GM19043 (cell line): Measurements from ENCODE around the gene ABCA2.

Source experiments
- ATAC-seq: cut with Tn5 transposase; IDR thresholded peaks from one replicate; pipeline ENCODE4 v1.9.1; 2021; ENCODE audit warnings: low read depth; ENCODE audit not compliant: unreplicated experiment

The ABCA2 gene

DNA sequence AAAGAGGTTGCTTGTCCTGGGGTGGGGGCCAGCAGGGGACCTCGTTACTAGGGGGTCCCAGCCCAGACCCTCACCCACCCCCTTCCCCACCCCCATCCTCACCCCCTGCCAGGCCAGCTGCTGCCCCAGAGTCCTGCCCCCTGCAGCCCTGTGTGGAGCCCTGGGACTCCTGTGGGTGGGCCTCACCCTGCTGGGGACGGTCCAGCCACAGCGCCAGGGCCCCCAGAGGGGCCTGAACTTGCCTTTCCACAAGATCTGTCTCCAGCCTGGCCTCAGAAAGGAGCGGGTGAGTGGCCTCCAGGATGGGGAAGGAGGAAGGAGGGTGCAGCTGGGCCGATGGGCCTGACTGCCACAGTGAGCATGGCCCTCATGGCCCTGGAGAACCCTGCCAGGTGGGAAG is 58.3 kb downstream of the ABCA2 start:
- no peak for ATAC-seq

DNA sequence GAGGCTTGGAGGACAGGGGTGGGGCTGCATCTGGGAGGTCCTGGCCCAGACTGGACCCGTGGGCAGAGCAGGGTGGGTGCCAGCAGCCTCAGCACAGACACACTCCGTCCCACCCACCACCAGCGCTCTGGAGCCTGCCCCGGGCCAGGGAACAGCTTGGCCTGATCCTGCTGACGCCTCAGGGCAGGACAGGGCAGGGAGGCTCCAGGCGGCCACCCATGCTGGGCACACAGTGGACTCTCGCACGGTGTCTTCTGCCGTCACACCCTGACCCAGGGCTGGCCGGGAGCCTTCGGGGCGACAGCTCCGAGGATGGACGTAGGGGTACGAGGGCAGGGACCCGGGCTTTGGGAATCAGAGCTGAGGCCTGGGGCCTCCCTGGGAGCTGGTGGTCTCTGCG is 58.9 kb downstream of the ABCA2 start:
- ATAC-seq: no peak

DNA sequence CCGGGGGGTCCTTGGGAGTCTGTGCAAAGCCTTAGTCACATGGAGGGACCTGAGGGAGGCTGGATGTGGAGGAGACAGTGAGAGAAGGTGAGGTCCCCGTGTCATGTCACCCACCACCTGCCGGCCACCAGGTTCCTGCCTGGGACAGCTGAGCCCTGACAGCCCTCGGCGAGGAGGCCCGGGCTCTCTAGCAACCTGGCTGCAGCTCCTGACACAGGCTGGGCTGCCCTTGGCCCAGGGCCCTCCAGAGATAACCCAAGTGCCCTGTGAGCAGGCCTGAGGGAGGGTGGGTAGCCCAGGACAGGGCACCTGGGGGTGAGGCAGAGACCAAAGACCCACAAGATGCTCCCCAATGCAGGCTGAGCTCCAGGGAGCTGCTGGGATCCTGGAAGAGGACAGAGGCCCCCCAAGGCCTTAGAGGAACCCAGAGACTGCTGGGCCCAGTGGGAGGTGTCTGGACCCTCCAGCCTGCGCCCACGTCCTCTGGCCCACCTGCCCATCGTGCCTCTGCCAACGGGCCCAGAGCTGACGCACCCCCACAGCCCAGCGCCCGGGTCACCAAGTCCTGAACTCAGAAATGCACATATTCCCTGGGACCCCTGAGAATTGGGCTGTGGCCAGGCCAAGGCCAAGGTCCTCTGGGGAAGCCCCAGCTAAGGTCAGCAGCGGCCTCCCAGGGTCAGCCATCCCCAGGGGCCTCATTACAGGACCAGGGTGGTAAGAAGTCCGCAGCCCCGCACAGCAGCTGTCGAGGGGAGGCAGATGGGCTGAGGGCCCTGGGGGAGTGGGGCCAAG is 59.5 kb downstream of the ABCA2 start:
- ATAC-seq: no peak

DNA sequence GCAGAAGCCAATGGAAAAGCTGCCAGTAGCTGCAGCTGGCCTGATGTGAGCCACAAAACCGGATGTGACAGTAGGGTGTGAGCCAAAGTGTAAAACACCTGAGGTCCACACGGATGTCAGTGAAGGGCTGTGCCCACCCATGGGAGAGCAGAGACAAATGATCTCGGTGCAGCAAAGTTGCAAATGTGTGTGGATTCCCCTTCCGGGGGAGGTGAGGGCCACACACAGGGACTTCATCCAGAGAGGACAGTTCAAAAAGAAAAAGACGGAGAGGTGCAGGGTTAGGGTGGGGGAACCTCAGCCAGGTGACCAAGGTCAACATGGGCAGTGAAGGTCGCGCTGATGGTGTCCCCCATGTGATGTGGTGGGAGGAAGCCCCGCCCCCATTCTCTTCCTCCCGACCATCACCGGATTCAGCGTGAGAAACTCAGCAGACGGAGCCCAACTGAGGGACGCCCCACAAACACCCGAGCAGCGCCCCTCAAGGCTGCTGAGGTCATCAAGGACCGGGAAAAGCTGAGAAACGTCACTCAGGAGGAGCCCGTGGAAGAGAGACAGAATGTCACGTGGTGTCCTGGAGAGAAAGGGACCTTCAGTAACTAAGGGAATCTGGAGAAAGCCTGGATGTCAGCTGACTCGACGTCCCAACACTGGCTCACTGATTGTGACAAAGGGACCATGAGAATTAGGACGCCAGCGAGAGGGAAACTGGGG is 62.1 kb downstream of the ABCA2 start:
- no peak for ATAC-seq

DNA sequence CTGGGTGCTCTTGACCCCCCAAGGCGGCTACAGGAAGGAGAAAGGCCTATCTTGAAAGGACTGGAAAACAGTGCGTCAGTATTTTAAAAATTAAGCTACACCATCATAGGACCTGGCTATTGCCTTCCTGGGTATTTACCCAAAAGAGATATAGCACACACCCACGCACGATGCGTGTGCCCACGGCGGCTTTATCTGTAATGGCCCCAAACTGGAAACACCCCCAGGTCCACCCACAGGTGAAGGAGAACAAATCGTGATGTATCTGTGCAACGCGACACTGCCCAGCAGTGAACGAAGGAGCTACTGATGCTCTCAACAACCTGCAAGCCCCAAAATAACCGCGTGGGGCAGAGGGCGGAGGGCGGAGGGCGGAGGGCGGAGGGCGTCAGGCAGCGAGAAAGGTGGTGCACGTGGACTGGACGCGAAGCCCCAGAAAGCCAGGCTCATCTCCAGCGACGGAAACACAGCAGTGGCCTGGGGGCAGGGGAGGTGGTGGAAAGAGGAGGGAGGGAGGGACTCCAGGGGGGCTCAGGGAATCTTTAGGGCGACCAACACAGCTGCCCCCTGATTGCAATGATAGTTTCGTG is 63.1 kb downstream of the ABCA2 start:
- ATAC-seq: no peak

DNA sequence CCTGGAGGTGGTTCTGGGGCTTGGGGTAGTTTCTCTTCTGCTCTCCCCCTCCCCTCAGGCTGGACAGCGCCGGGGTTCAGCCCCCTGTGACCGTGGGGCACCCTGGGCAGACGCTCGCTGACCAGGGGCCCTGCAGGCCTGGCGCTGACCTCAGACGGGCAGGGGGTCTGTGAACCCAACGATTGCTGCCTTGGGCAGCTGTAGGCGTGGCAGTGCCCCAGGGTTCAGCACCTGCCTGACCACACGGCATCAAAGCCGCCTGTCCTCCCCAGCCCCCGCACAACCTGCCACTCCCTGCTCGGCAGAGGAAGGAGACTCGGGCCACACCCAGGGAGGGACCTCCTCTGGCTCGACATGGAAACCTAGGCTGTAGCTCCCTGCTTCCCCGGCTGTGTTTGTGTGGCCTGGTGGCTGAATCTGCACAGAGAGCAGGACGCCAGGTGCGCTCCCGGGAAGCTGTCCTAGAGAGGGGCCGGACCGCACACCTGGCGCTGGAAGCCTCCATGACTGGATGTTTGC is 63.8 kb downstream of the ABCA2 start:
- no peak for ATAC-seq

DNA sequence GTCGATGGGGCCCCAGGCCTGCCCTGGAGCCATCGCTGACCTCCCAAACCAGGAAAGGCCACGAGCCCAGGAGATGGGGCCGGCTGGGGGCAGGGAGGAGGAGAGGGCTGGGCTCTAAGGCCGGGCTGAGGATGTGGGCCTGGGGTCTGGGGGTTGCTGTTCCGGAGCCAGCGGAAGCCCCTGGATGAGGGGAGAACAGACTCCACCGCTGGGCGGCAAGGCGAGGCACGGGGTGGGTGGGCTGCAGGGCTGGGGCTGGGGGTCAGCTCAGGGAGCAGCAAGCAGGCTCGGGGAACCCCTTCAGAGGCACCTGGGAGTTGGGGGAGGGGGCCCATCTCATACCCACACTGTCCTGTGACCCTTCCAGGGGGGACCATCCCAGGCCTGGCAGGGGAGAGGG is 64.3 kb downstream of the ABCA2 start:
- no peak for ATAC-seq

DNA sequence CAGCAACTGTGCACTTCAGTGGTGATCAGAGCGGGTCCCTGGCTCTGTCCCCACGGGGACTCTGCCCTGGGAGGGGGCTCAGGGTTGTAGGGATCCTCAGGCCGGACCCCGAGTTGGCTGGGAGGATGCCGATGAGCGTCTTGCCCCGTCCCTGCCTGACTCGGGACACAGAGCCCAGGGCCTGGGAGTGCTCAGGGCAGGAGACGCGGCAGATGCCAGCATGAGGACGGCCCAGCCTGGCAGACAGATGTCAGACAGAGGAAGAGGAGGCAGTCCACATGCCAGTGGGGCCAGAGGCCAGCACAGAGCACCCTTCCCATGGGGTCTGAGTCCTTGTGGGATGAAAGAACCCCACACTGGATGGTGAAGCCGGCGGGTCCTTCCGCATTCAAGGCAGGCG is 64.7 kb downstream of the ABCA2 start:
- ATAC-seq: no peak

DNA sequence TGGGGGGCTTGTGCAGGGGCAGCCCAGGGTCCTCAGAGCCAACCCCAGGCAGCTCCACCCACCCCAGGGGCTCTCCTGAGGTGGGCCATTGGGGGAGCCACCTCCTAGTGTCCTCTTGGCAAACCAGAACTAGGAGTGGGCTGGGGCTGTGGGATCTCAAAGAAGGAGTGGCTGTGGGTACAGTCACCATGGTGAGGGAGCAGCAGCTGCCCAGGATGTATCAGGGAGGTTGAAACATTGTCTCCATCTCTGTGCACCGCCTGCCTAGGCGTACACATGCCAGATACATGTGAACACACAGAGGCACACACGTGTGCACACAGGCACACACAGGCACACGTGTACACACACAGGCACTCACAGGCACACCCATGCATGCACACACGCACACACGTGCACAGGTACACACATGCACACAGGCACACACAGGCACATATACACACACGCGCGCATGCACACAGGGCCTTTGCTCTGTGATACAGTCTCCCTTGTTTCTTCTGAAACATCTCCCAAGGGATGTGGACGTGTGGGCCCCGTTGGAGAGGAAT is 65.3 kb downstream of the ABCA2 start:
- ATAC-seq: no peak

DNA sequence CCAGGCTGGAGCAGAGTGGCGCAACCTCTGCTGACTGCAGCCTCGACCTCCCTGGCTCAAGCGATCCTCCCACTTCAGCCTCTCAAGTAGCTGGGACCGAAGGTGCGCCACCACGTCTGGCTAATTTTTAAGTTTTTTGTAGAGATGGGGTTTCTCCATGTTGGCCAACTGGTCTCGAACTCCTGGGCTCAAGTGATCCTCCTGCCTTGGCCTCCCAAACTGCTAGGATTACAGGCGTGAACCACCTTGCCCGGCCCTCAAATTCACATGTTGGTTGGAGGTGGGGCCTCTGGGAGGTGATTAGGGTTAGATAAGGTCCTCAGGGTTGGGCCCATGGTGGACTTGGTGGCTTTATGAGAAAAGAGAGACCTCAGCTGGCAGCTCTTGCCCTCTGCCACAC is 65.9 kb downstream of the ABCA2 start:
- no peak for ATAC-seq

DNA sequence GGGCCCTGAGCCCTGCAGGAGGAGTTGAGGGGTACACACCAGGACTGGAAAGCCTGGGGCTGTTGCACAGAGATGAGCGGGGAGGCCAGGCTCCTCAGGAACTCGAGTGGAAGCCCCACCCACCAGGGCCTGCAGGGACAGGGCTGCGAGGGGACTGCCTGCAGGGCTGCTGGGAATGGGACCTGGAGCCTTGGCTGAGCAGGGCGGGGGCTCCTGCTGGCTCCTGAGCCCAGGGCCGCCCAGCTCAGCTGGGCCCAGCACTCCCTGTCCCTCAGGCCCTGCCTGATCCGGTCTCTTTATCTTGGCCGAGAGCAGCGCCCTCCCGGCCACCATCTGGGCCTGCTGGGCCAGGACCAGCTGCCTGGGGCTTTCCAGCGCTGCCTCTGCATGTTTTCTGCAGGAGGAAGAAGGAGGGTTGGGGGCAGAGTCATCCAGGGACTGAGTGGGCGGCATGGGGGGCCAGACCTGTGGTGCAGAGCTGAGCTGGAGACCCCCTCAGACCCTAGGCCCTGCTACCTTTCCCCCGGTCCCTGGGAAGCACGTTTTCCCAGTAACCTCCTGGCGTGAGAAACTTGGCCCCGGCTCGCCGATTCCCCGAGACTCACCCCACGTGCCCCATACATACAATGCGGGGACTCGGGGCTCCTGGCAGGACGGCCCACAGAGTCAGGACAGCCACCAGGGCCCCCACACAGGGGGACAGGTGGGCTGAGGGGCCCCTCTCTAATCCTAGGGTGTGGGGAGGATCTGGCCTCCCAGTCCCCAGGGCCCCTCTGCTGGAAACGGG is 66.6 kb downstream of the ABCA2 start:
- no peak for ATAC-seq

DNA sequence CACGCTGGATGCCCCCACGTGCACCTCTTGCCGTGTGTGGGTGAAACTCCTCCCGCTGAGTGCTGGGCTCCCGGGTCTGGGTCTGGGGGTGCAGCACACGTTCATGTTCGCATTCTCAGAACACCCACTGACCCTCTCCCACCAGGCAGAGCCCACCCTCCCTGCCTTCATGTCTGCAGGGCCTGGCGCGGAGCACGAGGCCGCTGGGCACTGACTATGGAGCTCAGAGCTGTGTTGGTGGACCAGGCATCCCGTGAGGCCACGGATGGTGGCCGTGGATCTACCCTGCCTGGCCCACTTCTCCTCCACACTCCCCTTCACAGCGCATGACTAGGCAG is 67.1 kb downstream of the ABCA2 start:
- no peak for ATAC-seq

DNA sequence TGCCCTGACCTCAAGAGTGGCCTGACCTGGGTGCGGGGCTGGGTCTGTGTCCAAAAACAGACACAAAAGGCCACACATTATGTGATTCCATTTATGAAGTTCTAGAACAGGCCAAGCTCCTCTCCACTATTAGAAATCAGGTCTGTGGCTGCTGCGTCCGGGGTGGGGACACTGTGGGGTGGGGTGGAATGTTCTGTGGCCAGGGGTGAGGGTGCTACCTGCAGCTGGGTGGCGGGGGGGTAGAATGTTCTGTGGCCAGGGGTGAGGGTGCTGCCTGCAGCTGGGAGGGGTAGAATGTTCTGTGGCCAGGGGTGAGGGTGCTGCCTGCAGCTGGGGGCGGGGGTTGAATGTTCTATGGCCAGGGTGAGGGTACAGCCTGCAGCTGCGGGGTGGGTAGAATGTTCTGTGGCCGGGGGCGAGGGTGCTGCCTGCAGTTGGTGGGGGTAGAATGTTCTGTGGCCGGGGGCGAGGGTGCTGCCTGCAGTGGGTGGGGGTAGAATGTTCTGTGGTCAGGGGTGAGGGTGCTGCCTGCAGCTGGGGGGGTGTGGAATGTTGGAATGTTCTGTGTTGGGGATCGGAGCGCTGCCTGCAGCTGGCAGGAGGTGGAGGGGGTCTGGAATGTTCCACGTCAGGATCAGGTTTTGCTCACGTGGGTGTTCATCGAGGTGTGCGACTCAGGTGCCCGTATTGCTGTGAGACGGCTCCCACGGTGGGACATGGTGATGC is 67.7 kb downstream of the ABCA2 start:
- ATAC-seq: no peak

DNA sequence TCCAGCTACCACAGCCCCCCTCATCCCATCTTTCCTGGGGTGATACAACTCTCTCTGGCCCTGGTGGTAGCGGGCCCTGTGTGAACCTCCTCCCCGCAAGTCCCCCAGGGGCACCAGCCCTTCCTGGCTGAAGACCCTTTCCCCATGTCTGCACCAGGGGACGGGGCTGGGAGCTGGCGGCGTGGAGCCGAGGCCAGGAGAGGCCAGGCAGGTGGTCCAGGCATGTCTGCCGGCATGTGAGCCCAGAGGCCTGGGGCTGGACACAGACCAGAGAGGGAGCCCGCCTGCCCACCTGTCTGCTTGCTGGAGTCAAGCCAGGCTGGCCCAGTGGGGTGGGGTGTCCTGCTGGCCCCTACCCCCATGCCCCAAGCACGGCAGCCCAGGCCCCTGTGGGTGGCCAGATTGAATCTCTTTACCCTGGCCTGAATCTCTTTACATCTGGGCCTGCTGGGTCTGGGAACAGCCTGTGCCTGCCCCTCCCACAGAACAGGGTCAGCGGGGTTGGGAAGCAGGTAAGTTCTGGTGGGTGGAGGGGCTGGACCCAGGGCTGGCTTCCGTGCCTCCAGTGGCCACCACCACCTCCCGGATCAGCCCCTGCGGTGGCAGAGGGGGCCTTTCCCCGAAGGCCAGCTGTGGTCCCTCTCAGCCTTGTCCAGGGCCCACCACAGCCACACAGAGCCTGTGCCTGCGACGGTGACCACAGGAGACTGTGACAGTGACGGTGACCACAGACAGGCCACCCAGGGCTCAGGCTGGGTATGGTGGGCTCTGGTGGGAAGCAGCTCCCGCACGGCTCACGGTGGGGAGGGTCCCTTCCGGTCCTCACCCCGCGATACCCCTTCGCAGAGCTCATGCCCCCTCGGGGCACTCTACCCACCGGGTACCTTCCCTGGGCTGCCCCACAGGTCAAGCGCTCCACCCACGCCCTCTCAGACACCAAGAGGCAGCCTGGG is 68.9 kb downstream of the ABCA2 start:
- ATAC-seq: no peak

DNA sequence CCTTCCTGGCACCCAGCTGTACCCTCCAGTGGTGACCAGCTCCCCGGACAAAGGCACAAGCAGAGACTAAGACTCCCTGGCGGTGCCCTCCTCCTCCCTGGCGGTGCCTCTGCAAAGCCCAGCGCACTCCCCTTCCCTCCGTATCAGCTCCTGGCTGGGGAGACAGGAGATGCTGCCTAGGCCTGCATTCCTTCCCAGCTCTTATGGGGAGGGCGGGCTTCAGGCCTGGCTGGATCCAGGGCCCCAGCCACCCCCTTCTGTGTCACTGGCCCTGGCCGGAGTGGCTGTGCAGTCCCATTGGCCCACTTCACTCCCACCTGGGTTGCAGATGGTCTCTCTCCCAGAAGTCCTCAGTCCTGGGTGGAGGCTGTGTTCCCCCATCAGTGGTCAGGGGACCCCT is 69.6 kb downstream of the ABCA2 start:
- ATAC-seq: no peak

DNA sequence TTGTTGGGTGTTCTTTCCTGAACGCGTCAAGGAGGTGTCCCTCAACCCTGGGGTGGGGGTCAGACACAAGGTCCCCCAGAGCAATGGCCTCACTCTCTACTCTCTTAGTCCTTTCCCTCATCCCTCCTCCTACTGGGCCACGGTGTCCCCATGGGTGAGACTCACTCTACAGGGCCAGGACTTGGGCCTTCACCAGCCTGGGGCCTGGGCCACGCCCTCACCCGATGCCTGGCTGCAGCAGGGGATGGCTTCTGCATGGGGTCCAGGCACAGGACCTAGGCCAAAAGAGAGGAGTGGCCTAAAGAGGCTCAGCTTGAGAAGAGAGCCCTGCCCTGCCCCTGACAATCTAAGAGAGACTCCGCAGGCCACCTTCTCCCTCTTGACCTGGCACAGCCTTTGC is 70.1 kb downstream of the ABCA2 start:
- no peak for ATAC-seq

DNA sequence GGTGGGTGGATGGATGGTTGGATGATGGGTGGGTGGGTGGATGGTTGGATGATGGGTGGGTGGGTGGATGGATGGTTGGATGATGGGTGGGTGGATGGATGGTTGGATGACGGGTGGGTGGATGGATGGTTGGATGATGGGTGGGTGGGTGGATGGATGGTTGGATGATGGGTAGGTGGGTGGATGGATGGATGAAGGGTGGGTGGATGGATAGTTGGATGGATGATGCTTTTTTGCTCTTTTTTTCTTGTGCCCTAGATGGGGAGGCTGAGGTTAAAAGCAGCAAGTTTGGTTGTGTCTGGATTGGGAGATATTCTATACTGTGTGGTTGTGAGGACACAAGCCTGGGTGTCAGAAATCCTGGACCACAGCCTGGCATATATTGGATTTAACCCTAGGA is 70.6 kb downstream of the ABCA2 start:
- no peak for ATAC-seq
